Stimulated activated CD4-positive, alpha-beta T cell treated with anti-CD3 and anti-CD28 coated beads, TNF-alpha, amount 100 ng/mL, for 1 hour (primary cell): ENCODE measurements around the gene DDX56.
A peak's percentile ranks its signal among the peaks of the same experiment; 100 is the strongest.

Experiments
- DNase-seq, 3 donors: peaks; one replicate each; pipeline ENCODE4 v3.0.0-alpha.2; 2020; ENCODE audit warnings: low read depth in 3 of 3, low spot score in 1 of 3

DDX56 gene

DNA sequence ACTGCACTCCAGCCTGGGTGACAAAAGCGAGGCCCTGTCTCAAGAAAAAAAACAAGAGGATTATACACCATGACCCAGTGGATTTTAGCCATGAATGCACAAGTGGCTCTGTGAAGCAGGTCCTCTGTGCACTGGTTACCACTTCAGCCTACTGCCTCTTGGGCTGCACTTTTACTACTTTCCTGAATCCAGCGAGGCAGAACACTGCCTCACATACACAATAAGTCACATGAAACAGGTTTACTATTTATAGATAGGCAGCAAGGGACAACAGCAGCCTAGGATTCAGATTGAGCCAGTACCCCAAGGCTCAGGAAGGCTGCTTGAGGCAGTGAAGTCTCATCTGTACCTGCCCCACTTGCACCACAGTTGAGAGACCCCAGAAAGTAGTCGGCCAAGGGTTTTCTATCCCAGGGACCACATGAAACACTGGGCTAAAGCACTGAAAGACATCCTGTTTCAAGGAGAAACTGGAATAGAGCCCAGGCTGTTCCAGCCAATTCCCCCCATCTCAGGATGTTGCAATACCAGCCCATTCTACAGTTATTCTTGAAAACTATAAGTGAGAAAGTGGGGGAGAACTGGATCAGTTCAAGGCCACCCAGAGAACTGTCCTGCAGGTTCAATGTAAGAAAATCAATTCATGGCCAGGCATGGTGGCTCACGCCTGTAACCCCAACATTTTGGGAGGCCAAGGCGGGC is 22.4 kb upstream of the DDX56 start:
- no peak for DNase-seq

- no peak for DNase-seq
Observed at GRCh38 chr7:44590910-44591309, 17.2 kb upstream of the DDX56 start.

- DNase-seq: peak in 1 of 3 donors; percentile 37
Observed at GRCh38 chr7:44587843-44588711, 14.4 kb upstream of the DDX56 start.

- no peak for DNase-seq
Observed at GRCh38 chr7:44583146-44583865, 9.6 kb upstream of the DDX56 start.

GRCh38 chr7:44581879-44582603 is 8.3 kb upstream of the DDX56 start, which contains the start of gene TMED4:
Gene TMED4 (minus strand): TSS chr7:44582231. CDS start chr7:44582206, 25 bp downstream.
- DNase-seq: peak; percentile 100

DNA sequence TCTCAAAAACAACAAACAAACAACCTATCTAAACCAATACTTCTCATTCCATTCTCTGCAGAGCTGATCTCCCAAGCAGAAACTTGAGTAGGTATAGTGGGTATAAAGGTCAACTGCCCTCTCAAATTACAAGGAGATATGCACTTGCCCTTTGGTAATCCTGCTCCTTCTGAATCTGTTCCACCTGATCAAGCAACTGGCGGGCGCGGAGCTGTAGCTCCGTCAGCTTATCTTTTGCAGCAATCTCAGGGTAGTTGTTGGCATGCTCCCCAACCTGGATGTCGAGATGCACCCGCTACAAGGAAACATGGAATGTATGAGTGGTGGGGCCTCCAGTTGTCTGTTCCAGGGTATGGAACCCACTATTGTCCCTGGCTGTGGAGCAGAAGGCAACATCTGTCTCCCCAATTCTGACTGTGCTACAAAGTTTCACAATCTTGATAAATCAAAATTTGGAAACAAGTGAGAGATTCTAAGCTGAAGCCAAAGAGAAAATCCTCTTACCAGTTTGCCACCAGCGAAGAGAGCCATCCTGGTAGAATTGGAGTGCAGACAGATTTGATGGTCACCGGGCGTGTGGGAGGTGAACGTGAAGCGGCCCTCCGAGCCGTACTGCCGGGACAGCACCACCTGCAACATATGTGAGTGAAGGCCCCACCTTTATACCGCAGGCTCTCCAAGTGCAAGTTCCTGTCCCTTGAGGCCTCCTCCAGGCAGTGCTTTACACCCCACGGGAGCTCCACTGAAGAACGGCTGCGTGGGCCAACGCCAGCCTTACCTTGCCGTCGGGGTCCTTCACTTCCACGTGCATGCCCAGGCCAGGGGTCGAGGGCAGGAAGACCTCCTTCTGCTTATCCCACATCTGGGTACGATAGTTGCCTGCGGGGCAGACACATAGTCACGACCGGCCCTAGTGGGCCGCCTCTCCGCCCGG is 7.5 kb upstream of the DDX56 start:
- DNase-seq: no peak

GRCh38 chr7:44576228-44576627 is 2.5 kb upstream of the DDX56 start:
- no peak for DNase-seq

DNA sequence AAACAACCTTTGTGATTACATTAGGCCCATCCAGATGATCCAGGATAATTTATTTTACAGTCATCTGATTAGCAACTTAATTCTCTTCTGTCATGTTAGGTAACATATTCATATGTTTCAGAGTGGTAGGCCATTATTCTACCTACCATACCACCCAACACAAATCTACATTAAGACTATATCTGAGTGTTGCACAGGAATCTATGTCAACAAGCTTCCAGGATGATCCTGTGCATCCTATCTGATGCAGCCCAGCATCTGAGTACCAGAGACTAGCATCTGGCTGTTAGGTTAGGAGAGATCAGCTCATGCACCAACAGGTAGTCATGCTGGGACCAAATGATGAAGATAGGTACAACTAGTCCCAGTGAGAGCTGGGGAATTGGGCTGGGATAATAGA is 1.3 kb upstream of the DDX56 start:
- no peak for DNase-seq

DNA sequence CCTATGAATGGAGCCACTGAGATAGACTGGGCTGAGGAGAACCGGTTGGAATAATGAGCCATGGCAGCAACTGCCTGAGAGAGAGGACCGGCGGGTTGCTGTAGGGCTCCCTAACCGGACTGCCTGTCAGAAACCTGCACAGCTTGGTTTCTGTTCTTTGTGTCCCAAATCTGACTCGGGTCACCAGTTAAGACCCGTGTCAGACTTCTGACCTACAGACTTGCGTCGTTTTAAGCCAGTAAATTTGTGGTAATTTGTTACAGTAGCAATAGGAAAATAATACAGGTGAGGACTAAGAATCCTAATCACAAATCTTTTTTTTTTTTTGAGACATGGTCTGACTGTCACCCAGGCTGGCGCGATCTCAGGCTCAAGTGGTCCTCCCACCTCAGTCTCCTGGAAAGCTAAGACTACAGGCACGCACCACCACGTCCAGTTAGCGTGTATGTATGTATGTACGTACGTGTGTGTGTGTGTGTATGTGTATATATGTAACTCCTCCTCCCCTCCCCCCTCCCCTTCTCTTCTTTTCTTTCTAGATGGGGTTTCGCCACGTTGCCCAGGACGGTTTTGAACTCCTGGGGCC is 672 bp upstream of the DDX56 start:
- no peak for DNase-seq

DNA sequence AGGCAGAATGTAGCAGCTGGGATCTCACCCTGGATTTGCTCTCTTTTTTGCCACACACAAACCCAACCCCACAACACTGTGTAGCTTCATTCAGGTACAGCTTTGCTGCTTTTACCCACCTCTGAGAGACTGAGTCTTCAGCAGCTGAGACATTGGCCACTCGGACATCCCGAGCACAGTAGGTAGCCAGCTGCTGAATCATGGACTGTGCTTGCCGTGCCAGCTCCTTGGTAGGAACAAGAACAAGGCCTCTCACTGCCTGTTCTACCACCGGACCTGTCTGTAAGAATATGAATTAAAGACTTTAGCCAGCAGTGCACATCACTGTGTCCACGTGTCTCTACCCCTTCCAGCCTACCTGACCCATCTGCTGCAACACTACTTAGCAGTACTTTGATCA is 937 bp downstream of the DDX56 start:
- DNase-seq: no peak

- no peak for DNase-seq
Observed at GRCh38 chr7:44569959-44570358, 3.7 kb downstream of the DDX56 start.

- no peak for DNase-seq
Observed at GRCh38 chr7:44568771-44569560, 4.7 kb downstream of the DDX56 start.

- no peak for DNase-seq
Observed at GRCh38 chr7:44567884-44568283, 5.8 kb downstream of the DDX56 start.

GRCh38 chr7:44566680-44567079 is 7.0 kb downstream of the DDX56 start:
- DNase-seq: no peak

GRCh38 chr7:44565795-44566559 is 7.7 kb downstream of the DDX56 start:
- no peak for DNase-seq

GRCh38 chr7:44565097-44565794 is 8.5 kb downstream of the DDX56 start:
- DNase-seq: peak; percentile 23 to 56 (median 33)

DNA sequence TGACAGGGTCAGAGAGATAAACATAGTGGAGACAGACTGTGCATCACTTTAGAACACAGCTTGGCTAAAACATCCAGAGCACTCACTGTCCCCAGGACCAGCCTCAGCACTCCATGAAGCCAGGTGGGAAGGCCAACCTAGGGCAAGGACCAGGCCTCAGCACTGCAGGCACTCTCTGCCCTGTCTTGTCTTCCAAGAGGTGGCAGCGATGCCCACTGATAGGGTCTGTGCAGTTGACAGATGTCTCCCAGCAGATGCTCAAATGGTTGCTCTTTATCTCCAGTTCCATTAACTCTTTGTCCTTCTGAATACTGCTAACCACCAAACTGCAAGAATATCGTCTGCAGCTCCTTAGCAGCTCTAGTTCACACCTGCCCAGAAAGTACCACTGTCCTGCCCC is 9.1 kb downstream of the DDX56 start:
- DNase-seq: no peak
